Thyroid gland (tissue), 4 donors: ENCODE results near the gene SPECC1. TPM values are rescaled to one million over a fixed set of nuclear protein-coding genes. Genes with fewer than 3 reads are reported as not detected.
"Not testable (repeated sequence)": the region's sequence is repeated elsewhere in the genome, so short reads cannot be mapped to it uniquely, and the experiment has no call there.

ENCODE experiments used
- DNase-seq, 2 donors: peaks; one replicate each; pipeline ENCODE4 v3.0.0-alpha.2; 2019
- H3K27ac ChIP-seq, 3 donors: fragments of 200-600 bp; sonication (generic); 1 replicate in 2 of 3; 2 replicates in 1 of 3; pipeline ENCODE4 v1.5.1; 2016 to 2019; ENCODE audit warnings: mild to moderate bottlenecking in 1 of 3, moderate library complexity in 1 of 3
- H3K27me3 ChIP-seq: fragments of 200-600 bp; sonication (generic); one replicate; pipeline ENCODE4 v1.5.1; 2019
- H3K36me3 ChIP-seq, 2 donors: fragments of 200-600 bp; sonication (generic); one replicate each; pipeline ENCODE4 v1.5.1; 2016 to 2019
- H3K4me1 ChIP-seq, 2 donors: fragments of 200-600 bp; sonication (generic); one replicate each; pipeline ENCODE4 v1.5.1; 2017 to 2019
- H3K4me3 ChIP-seq, 3 donors: fragments of 200-600 bp; sonication (generic); replicated peaks in 1 of 3; 1 replicate in 2 of 3; 2 replicates in 1 of 3; pipeline ENCODE4 v1.5.1; 2016; ENCODE audit warnings: mild to moderate bottlenecking in 1 of 3
- H3K9me3 ChIP-seq: fragments of 200-600 bp; sonication (generic); one replicate; pipeline ENCODE4 v1.5.1; 2017
- CTCF ChIP-seq, 6 experiments: fragments of 200-600 bp in 3 of 6; fragments of 450-650 bp in 3 of 6; sonication (generic) in 3 of 6; IDR thresholded peaks; one replicate each; pipeline ENCODE4 v1.5.1; 2016 to 2019; ENCODE audit warnings: antibody characterized with exemption in 6 of 6, mild to moderate bottlenecking in 2 of 6, inconsistent platforms in 1 of 6, moderate library complexity in 1 of 6
- POLR2A ChIP-seq, 2 donors: fragments of 450-650 bp; IDR thresholded peaks; one replicate each; pipeline ENCODE4 v1.6.1; 2017; ENCODE audit warnings: antibody characterized with exemption in 2 of 2, mild to moderate bottlenecking in 2 of 2, moderate library complexity in 1 of 2
- WGBS, 2 donors: methylation state at CpG; one replicate each; pipeline ENCODE4 v1.1.5; 2017; 5-methylcytosine and 5-hydroxymethylcytosine counted together
- intact Hi-C: fragments of 100-400 bp; cut with DNase I; formaldehyde crosslinking; loops from one replicate; pipeline ENCODE4 v1.15.1; 2023
- total RNA-seq, 4 donors: library from RNA; depleted of rRNA; stranded (reverse); fragments of >200 nt; gene quantifications; one replicate each; pipeline ENCODE4 v1.2.3, GENCODE V29; 2016

The SPECC1 gene
- total RNA-seq, 4 donors from 2014 or later = 19.8 to 41.5 (median 24.4) TPM

- intact Hi-C loops = no loop called here
Observed at GRCh38 chr17:20313891-20314290, 304.7 kb downstream of the SPECC1 start.

GRCh38 chr17:20314834-20315233 is 305.7 kb downstream of the SPECC1 start:
- intact Hi-C loops = loop anchor here (5.0 kb wide), 1 partner anchor 193 kb away; no protein-coding TSS in a partner anchor
- WGBS, 2 donors = 89 to 94% methylated on average over 8 of the region's 8 CpGs

More at GRCh38 chr17:20313891-20314290, 304.7 kb downstream of the SPECC1 start:
- TF ChIP-seq POLR2A (IDR thresholded peaks at IDR 0.05) = no peak
- TF ChIP-seq CTCF (IDR thresholded peaks at IDR 0.05) = no peak
- Histone ChIP-seq H3K9me3 (no peaks in the 10 kb centered on the region), H3K36me3 (no peaks in the 10 kb centered on the region), H3K4me3 (no peak overlapping the region), H3K4me1 (no peaks in the 10 kb centered on the region), H3K27ac (no peak overlapping the region), H3K27me3 (no peaks in the 10 kb centered on the region)
- DNase-seq = no peak
- WGBS, 2 donors = 88 to 98% methylated on average over 7 of the region's 7 CpGs

GRCh38 chr17:20315311-20315710 is 306.2 kb downstream of the SPECC1 start:
- Histone ChIP-seq H3K36me3 (no peaks in the 10 kb centered on the region), H3K27me3 (no peaks in the 10 kb centered on the region), H3K4me3 (no peak overlapping the region), H3K9me3 (no peaks in the 10 kb centered on the region), H3K4me1 (peaks cover 0 to under 1% of the 10 kb centered on the region in 2 donors), H3K27ac (no peak overlapping the region)
- DNase-seq = no peak
- intact Hi-C loops = loop anchor here (5.0 kb wide), 1 partner anchor 193 kb away; no protein-coding TSS in a partner anchor
- TF ChIP-seq CTCF (IDR thresholded peaks at IDR 0.05) (no peak), POLR2A (IDR thresholded peaks at IDR 0.05) (no peak)
- WGBS, 2 donors = 90 to 95% methylated on average over 10 of the region's 10 CpGs

More at GRCh38 chr17:20314834-20315233, 305.7 kb downstream of the SPECC1 start:
- Histone ChIP-seq H3K27me3 (no peaks in the 10 kb centered on the region), H3K4me3 (no peak overlapping the region), H3K27ac (no peak overlapping the region), H3K36me3 (no peaks in the 10 kb centered on the region), H3K9me3 (no peaks in the 10 kb centered on the region), H3K4me1 (no peaks in the 10 kb centered on the region)
- DNase-seq = no peak
- TF ChIP-seq POLR2A (IDR thresholded peaks at IDR 0.05) (no peak), CTCF (IDR thresholded peaks at IDR 0.05) (no peak)

- WGBS, 2 donors = 53 to 70% methylated on average over 4 of the region's 4 CpGs
- intact Hi-C loops = loop anchor here (5.0 kb wide), 1 partner anchor 194 kb away; no protein-coding TSS in a partner anchor
- Histone ChIP-seq H3K4me3 (no peak overlapping the region), H3K9me3 (no peaks in the 10 kb centered on the region), H3K4me1 (peaks cover 0 to 4% of the 10 kb centered on the region in 2 donors), H3K36me3 (no peaks in the 10 kb centered on the region), H3K27me3 (no peaks in the 10 kb centered on the region), H3K27ac (no peak overlapping the region)
- TF ChIP-seq CTCF (IDR thresholded peaks at IDR 0.05) = no peak
- no peak for TF ChIP-seq POLR2A (IDR thresholded peaks at IDR 0.05)
- no peak for DNase-seq
Observed at GRCh38 chr17:20315821-20316220, 306.7 kb downstream of the SPECC1 start.

GRCh38 chr17:20320535-20321229 is 311.5 kb downstream of the SPECC1 start:
- H3K27me3 ChIP-seq, H3K4me1 ChIP-seq, intact Hi-C loops, H3K36me3 ChIP-seq, H3K27ac ChIP-seq, H3K9me3 ChIP-seq: not testable (repeated sequence)
- TF ChIP-seq CTCF (IDR thresholded peaks at IDR 0.05) = peak; percentile 81 to 99 (median 94)
- H3K4me3 ChIP-seq = peak overlapping the region in 1 of 3 donors; percentile 19
- 17 to 35% methylated on average over 12 to 26 of the region's 47 CpGs for WGBS, 2 donors
- DNase-seq = peak; percentile 66 to 73

- H3K4me1 ChIP-seq, H3K27me3 ChIP-seq, H3K9me3 ChIP-seq, intact Hi-C loops, H3K36me3 ChIP-seq, DNase-seq, H3K4me3 ChIP-seq, H3K27ac ChIP-seq: not testable (repeated sequence)
- 99 to 100% methylated on average over 14 to 18 of the region's 32 CpGs for WGBS, 2 donors
Observed at GRCh38 chr17:20321357-20321756, 312.2 kb downstream of the SPECC1 start.

GRCh38 chr17:20327739-20328138 is 318.6 kb downstream of the SPECC1 start:
- DNase-seq, H3K9me3 ChIP-seq, H3K27me3 ChIP-seq, H3K36me3 ChIP-seq, intact Hi-C loops, H3K27ac ChIP-seq, H3K4me3 ChIP-seq, H3K4me1 ChIP-seq: not testable (repeated sequence)
- WGBS, 2 donors = 83 to 86% methylated on average over 3 of the region's 3 CpGs

GRCh38 chr17:20351405-20351804 is 342.2 kb downstream of the SPECC1 start:
- 56% methylated on average over 1 of the region's 3 CpGs; no CpG with 5 or more reads in 1 of the 2 donors for WGBS, 2 donors
- intact Hi-C loops, H3K27me3 ChIP-seq, H3K4me1 ChIP-seq, H3K9me3 ChIP-seq, DNase-seq, H3K36me3 ChIP-seq, H3K4me3 ChIP-seq, H3K27ac ChIP-seq: not testable (repeated sequence)
